ENCODE measurements around the gene FABP7. TPM values are rescaled to one million over a fixed set of nuclear protein-coding genes. Genes with fewer than 3 reads are reported as not detected.
"Not testable (repeated sequence)": the region's sequence is repeated elsewhere in the genome, so short reads cannot be mapped to it uniquely, and the experiment has no call there.

The FABP7 gene
- total RNA-seq, 1 donor from 2014 or later: not detected

- not testable (repeated sequence) for H3K36me3 Mint-ChIP-seq (ENCODE audit: low read depth); H3K4me3 Mint-ChIP-seq (ENCODE audit: unreplicated experiment); H3K27me3 Mint-ChIP-seq (ENCODE audit: low read depth); H3K9me3 Mint-ChIP-seq (ENCODE audit: low read depth); DNase-seq (ENCODE audit: low spot score); H3K27ac Mint-ChIP-seq (ENCODE audit: unreplicated experiment); H3K4me1 Mint-ChIP-seq (ENCODE audit: low read depth)
- TF ChIP-seq CTCF (IDR thresholded peaks at IDR 0.05): peak; percentile 70
These were observed 35.3 kb upstream of the FABP7 start for GRCh38 chr6:122744247-122744646.

- H3K4me3 Mint-ChIP-seq (ENCODE audit: unreplicated experiment); H3K36me3 Mint-ChIP-seq (ENCODE audit: low read depth); H3K9me3 Mint-ChIP-seq (ENCODE audit: low read depth); DNase-seq (ENCODE audit: low spot score); H3K27ac Mint-ChIP-seq (ENCODE audit: unreplicated experiment); H3K4me1 Mint-ChIP-seq (ENCODE audit: low read depth); H3K27me3 Mint-ChIP-seq (ENCODE audit: low read depth): not testable (repeated sequence)
These were observed 34.7 kb upstream of the FABP7 start for GRCh38 chr6:122744856-122745255.

DNA sequence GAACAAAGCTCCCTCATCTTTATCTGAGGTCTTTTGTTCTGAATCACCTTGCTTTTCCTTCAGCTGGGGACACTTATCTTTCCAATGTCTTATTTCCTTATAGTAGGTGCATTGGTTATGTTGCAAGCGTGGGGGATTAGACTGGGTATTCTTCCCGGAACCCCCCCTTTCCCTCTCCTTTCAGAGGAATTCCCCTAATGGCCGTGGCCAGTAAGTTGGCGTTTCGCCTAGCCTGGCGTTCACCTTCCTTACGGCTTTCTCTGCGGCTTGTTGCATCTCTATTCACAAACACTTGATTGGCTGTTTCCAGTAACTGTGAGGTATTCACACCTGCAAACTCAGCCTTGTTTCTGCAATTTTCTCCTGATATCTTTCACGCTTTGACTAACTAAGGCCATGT is 32.8 kb upstream of the FABP7 start:
- TF ChIP-seq CTCF (IDR thresholded peaks at IDR 0.05): no peak
- H3K27me3 Mint-ChIP-seq (ENCODE audit: low read depth): no peaks in the 10 kb centered on the region
- DNase-seq (ENCODE audit: low spot score): no peak
- H3K4me1 Mint-ChIP-seq (ENCODE audit: low read depth): peaks cover 6% of the 10 kb centered on the region
- H3K9me3 Mint-ChIP-seq (ENCODE audit: low read depth): no peaks in the 10 kb centered on the region
- H3K27ac Mint-ChIP-seq (ENCODE audit: unreplicated experiment): no peak overlapping the region
- peaks cover 2% of the 10 kb centered on the region for H3K36me3 Mint-ChIP-seq (ENCODE audit: low read depth)
- no peak overlapping the region for H3K4me3 Mint-ChIP-seq (ENCODE audit: unreplicated experiment)

- Mint-ChIP-seq H3K9me3 (ENCODE audit: low read depth) (no peaks in the 10 kb centered on the region), H3K27me3 (ENCODE audit: low read depth) (no peaks in the 10 kb centered on the region), H3K27ac (ENCODE audit: unreplicated experiment) (no peak overlapping the region), H3K4me3 (ENCODE audit: unreplicated experiment) (no peak overlapping the region), H3K36me3 (ENCODE audit: low read depth) (peaks cover 2% of the 10 kb centered on the region), H3K4me1 (ENCODE audit: low read depth) (peaks cover 6% of the 10 kb centered on the region)
- no peak for TF ChIP-seq CTCF (IDR thresholded peaks at IDR 0.05)
- DNase-seq (ENCODE audit: low spot score): no peak
These were observed 31.9 kb upstream of the FABP7 start for GRCh38 chr6:122747573-122747972.

DNA sequence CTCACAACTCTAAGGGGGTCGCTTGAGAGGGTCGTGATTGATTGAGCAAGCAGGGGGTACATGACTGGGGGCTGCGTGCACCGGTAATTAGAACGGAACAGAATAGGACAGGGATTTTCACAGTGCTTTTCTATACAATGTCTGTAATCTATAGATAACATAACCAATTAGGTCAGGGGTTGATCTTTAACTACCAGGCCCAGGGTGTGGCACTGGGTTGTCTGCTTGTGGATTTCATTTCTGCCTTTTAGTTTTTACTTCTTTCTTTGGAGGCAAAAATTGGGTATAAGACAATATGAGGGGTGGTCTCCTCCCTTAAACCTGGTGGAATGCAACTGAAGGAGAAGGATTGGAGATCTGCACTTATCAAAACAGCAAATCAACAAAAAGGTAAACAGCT is 30.6 kb upstream of the FABP7 start:
- H3K36me3 Mint-ChIP-seq (ENCODE audit: low read depth); H3K27me3 Mint-ChIP-seq (ENCODE audit: low read depth); DNase-seq (ENCODE audit: low spot score); H3K27ac Mint-ChIP-seq (ENCODE audit: unreplicated experiment); H3K9me3 Mint-ChIP-seq (ENCODE audit: low read depth); H3K4me1 Mint-ChIP-seq (ENCODE audit: low read depth); H3K4me3 Mint-ChIP-seq (ENCODE audit: unreplicated experiment): not testable (repeated sequence)

- Mint-ChIP-seq H3K9me3 (ENCODE audit: low read depth) (no peaks in the 10 kb centered on the region), H3K27me3 (ENCODE audit: low read depth) (peaks cover under 1% of the 10 kb centered on the region), H3K4me3 (ENCODE audit: unreplicated experiment) (no peak overlapping the region), H3K4me1 (ENCODE audit: low read depth) (no peaks in the 10 kb centered on the region), H3K36me3 (ENCODE audit: low read depth) (peaks cover 2% of the 10 kb centered on the region), H3K27ac (ENCODE audit: unreplicated experiment) (no peak overlapping the region)
- DNase-seq (ENCODE audit: low spot score): no peak
- TF ChIP-seq CTCF (IDR thresholded peaks at IDR 0.05): no peak
These were observed 30.0 kb upstream of the FABP7 start for GRCh38 chr6:122749451-122750050.
